Stimulated activated memory B cell treated with anti-CD40 and anti-IgM and Interleukin-4, amounts not matched to agents 10 μg/mL and 1 μg/mL and 100 μg/mL, for 72 hours (primary cell): Measurements from ENCODE around the gene PLCB2.

ENCODE experiments used
- ATAC-seq: fragments of 150-1000 bp; cut with Tn5 transposase; 2 replicates; pipeline ENCODE4 v1.10.0; 2021
- H3K27ac Mint-ChIP-seq: one replicate; pipeline ENCODE4 v1.8.0; 2022; ENCODE audit warnings: mild to moderate bottlenecking, mixed read lengths
- H3K27me3 Mint-ChIP-seq: one replicate; pipeline ENCODE4 v1.8.0; 2022; ENCODE audit warnings: mixed read lengths
- H3K36me3 Mint-ChIP-seq: one replicate; pipeline ENCODE4 v1.8.0; 2022; ENCODE audit warnings: mixed read lengths
- H3K4me1 Mint-ChIP-seq: one replicate; pipeline ENCODE4 v1.8.0; 2022; ENCODE audit warnings: mixed read lengths
- H3K4me3 Mint-ChIP-seq: one replicate; pipeline ENCODE4 v1.8.0; 2022; ENCODE audit warnings: mild to moderate bottlenecking, moderate library complexity, mixed read lengths
- H3K9me3 Mint-ChIP-seq: one replicate; pipeline ENCODE4 v1.8.0; 2022; ENCODE audit warnings: mixed read lengths

The PLCB2 gene

DNA sequence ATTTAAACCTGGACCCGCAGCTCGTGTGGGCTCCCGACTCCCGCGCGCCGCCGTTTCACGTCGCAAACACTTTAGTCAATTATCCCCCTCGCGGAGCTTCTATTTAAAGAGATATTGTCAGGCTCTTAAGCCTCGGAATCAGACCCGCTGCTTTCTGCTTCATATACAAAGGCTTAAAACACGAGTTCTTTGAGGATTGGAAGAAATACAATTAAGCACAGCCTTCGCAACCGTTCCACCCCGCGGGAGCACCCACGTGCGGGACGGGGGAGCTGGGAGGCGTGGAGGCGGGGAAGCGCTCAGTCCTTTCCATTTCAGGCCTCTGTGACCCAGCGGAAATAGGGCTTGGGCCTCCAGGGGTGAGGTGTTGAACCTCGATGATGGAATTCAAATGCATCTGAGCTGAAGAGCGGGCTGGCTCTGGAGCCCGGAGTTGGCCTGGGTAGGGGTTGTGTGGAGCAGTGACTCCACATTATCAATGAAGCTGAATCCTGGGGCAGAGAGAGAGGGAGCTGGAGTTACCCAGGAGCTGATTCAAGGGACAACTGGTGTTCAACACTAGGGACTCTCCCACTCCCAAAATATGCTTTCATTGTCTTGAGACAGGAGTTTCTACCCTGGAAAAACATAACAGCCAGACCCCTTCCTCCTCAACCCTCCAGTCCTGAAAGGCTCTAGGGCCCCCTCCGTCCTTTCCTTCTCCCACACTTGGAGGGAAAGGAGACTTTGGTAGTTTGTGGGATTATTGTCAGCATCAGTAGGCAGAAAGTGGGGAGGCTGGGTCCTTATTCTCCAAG lies 27.3 kb downstream of the PLCB2 start:
- ATAC-seq = no peak
- Mint-ChIP-seq H3K27ac (no peak overlapping the region), H3K4me3 (no peak overlapping the region), H3K4me1 (peaks cover 53% of the 10 kb centered on the region), H3K9me3 (no peaks in the 10 kb centered on the region), H3K27me3 (peaks cover 58% of the 10 kb centered on the region), H3K36me3 (no peaks in the 10 kb centered on the region)

DNA sequence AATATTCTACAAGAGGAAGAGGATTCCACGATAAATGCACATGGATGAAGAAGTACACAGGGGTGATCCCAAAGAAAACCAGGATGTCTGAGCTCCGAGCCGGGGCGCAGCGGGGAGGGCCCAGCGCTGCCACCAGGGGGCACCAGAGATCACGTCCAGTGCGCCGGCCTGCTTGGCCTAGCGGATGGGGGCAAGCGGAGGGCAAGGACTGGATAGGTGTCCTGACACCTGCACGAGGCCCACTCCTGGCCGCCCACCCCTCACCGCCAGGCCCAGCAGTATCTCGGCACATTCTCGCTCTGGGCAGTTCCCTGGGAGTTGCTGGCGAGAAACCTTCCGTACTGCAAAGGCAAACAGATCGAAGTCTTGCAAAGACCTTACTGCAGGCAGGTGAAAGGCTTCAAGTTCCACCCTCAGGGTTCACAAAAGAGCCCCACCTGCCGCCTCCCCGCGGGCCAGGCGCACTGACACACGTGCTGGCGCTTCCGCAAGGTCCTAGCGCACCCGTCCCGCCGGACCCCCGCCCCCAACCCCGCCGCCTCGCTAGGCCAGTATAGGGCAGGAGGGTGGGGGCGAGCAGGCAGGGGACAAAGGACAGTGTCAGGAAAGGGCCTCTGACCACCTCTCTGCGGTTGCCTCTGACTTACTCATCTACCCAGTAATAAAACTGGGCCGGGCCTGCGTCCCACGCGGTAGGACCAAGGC lies 28.1 kb downstream of the PLCB2 start:
- Mint-ChIP-seq H3K27ac (no peak overlapping the region), H3K9me3 (no peaks in the 10 kb centered on the region), H3K4me3 (no peak overlapping the region), H3K27me3 (peaks cover 58% of the 10 kb centered on the region), H3K4me1 (peaks cover 49% of the 10 kb centered on the region), H3K36me3 (no peaks in the 10 kb centered on the region)
- peak; percentile 44 for ATAC-seq

DNA sequence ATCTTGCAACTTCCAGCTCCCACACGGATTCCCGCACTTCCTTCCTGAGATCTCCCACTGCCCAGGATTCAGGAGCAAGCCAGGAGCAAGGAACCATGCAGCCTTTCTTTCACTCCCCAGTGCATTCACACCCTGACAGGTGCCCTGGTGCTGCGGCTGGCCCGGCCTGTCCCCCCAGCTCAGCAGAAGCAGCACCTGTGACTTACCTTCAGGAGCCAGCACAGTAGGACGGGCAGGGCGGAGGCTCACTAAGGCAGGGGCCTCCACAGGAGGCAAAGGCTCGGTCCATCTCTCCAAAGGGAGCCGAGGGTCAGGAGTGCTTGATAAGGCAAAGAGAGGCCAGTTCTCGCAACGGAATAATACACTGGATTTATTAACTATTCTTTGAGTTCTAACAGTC lies 29.7 kb downstream of the PLCB2 start:
- Mint-ChIP-seq H3K4me1 (peaks cover 43% of the 10 kb centered on the region), H3K36me3 (no peaks in the 10 kb centered on the region), H3K27me3 (peaks cover 58% of the 10 kb centered on the region), H3K27ac (no peak overlapping the region), H3K4me3 (no peak overlapping the region), H3K9me3 (no peaks in the 10 kb centered on the region)
- ATAC-seq = no peak

DNA sequence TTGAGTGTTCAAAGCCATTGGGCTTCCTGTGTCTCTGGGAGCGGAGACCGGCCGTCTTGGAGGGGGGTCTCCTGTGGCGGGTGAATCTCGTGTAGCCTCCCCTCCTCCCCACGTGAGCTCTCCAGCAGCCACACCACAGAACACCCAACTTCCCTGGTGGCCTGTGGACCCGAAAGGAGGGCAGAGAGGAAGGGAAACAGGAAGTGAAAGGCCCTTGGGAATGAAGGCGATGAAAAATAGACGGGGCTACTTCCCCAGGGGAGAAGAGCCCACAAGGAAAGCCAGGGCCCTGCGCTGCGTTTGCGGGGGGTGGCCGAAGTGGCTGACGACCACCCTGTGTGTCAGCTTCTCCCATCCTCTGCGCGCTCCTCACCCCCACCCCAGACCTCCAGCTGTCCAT lies 30.3 kb downstream of the PLCB2 start:
- Mint-ChIP-seq H3K4me3 (no peak overlapping the region), H3K36me3 (no peaks in the 10 kb centered on the region), H3K4me1 (peaks cover 39% of the 10 kb centered on the region), H3K27me3 (peaks cover 58% of the 10 kb centered on the region), H3K9me3 (no peaks in the 10 kb centered on the region), H3K27ac (peak overlapping the region; percentile 61)
- ATAC-seq = no peak

DNA sequence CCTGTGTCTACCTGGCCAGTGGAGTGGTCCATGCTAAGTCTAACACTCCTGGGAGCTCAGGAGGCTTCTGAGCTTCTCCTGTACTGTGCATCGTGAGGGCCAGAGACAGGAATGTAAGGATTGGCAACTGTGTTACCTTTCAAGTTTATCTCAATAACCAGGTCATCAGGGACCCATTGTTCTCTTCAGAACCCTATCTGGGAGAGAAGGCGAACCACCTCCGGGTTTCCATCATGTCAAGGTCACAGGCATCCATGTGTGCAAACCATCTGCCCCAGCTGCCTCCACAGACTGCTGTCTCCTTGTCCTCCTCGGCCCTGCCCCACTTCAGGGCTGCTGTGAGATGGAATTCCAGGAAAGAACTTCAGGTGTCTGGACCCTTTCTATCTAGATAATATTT lies 30.8 kb downstream of the PLCB2 start:
- Mint-ChIP-seq H3K4me1 (peaks cover 39% of the 10 kb centered on the region), H3K27ac (peak overlapping the region; percentile 61), H3K36me3 (no peaks in the 10 kb centered on the region), H3K27me3 (peaks cover 58% of the 10 kb centered on the region), H3K4me3 (no peak overlapping the region), H3K9me3 (no peaks in the 10 kb centered on the region)
- ATAC-seq = no peak

DNA sequence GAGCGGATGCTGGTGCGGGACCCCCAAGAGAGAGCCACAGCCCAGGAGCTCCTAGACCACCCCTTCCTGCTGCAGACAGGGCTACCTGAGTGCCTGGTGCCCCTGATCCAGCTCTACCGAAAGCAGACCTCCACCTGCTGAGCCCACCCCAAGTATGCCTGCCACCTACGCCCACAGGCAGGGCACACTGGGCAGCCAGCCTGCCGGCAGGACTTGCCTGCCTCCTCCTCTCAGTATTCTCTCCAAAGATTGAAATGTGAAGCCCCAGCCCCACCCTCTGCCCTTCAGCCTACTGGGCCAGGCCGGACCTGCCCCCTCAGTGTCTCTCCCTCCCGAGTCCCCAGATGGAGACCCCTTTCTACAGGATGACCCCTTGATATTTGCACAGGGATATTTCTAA lies 31.8 kb downstream of the PLCB2 start:
- Mint-ChIP-seq H3K9me3 (no peaks in the 10 kb centered on the region), H3K4me1 (peaks cover 39% of the 10 kb centered on the region), H3K27me3 (peaks cover 52% of the 10 kb centered on the region), H3K4me3 (no peak overlapping the region), H3K36me3 (no peaks in the 10 kb centered on the region), H3K27ac (no peak overlapping the region)
- ATAC-seq = no peak

DNA sequence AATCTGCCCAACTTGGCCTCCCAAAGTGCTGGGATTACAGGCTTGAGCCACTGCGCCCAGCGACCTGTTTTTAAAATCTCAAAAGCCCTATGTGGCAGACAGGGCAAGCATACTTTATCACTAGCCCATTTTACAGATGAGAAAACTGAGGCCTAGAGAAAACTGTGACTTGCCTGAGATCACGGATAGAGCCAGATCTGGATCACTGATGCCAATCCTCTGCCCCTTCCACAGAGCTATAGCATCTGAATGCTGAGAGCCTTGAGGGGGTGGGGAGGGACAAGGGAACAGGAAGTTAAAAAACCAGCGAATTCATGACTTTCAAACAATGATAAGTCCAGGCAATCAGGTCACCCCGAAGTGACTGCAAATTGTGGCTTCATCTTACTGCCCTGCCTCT lies 32.2 kb downstream of the PLCB2 start:
- Mint-ChIP-seq H3K27ac (no peak overlapping the region), H3K9me3 (no peaks in the 10 kb centered on the region), H3K4me1 (peaks cover 39% of the 10 kb centered on the region), H3K4me3 (no peak overlapping the region), H3K36me3 (no peaks in the 10 kb centered on the region), H3K27me3 (peaks cover 48% of the 10 kb centered on the region)
- no peak for ATAC-seq

DNA sequence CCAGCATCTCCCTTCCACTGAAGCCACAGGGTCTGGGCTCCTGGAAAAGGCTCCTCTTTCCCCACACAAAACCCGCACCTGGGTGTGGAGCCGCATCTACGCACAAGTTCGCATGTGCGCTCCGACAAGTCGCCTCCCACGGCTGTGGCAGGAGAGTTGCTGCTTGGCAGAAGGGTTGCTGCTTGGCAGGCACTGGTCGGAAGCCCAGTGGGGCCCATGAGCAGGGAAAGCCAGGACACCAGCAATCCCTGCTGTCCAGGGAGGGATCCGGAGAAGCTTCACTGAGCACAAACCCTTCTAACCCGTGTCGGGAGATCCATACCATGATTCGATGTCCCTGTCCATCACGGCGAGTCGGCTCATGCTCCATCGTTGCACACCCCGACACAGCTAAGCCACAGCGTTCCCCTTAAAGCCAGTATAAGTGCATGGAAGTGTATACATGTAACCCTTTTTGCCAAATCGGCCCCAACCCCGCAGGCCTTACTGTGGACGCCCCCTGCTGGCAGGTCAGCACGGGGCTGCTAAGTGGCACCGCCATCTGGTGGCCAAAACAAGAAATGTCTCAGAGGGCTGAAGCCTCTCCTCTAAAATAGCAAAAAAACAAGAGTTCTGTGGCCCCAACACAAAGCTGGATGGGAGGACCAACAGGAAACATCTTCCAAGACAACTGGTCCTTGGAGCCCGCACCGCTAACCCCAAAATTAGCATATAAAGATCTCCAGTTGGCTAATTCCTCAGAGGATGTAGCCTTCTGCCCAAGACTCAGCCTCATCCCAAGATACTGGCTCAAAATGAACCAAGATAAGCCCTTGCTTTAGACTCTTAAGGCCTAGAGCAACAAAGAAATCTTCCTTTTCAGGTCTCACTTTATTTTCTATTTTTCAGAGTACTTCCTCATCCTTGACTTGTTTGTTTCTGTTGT lies 33.1 kb downstream of the PLCB2 start:
- H3K27ac Mint-ChIP-seq = no peak overlapping the region
- H3K4me1 Mint-ChIP-seq = peaks cover 39% of the 10 kb centered on the region
- H3K9me3 Mint-ChIP-seq = no peaks in the 10 kb centered on the region
- H3K36me3 Mint-ChIP-seq = no peaks in the 10 kb centered on the region
- peaks cover 39% of the 10 kb centered on the region for H3K27me3 Mint-ChIP-seq
- peak; percentile 65 for ATAC-seq
- H3K4me3 Mint-ChIP-seq = no peak overlapping the region

DNA sequence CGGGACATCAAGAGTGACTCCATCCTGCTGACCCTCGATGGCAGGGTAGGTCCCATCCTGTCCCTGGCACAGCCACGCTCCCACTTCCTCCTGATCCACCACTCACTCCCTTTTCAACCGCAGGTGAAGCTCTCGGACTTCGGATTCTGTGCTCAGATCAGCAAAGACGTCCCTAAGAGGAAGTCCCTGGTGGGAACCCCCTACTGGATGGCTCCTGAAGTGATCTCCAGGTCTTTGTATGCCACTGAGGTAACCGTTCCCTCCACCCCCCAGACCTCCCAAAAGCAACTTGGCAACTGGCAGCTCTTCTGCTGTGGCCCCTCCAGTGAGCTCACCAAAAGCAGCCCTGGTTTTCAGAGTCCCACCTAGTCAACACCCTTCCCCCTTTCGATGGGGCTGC lies 34.3 kb downstream of the PLCB2 start:
- H3K9me3 Mint-ChIP-seq = no peaks in the 10 kb centered on the region
- no peak overlapping the region for H3K4me3 Mint-ChIP-seq
- no peaks in the 10 kb centered on the region for H3K36me3 Mint-ChIP-seq
- peaks cover 27% of the 10 kb centered on the region for H3K4me1 Mint-ChIP-seq
- H3K27ac Mint-ChIP-seq = no peak overlapping the region
- ATAC-seq = no peak
- peaks cover 27% of the 10 kb centered on the region for H3K27me3 Mint-ChIP-seq

DNA sequence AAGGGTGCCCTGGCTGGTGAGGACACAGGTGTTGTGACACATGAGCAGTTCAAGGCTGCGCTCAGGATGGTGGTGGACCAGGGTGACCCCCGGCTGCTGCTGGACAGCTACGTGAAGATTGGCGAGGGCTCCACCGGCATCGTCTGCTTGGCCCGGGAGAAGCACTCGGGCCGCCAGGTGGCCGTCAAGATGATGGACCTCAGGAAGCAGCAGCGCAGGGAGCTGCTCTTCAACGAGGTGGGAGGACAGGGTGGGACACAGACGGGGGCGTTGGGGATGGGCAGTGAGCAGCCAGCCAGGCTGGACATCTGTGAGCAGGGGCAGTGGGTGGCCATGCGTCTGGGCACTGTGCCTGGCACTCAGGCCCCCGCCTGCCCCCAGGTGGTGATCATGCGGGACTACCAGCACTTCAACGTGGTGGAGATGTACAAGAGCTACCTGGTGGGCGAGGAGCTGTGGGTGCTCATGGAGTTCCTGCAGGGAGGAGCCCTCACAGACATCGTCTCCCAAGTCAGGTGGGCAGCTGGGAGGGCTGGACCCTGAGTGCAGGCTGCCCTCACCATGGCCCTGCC lies 35.2 kb downstream of the PLCB2 start:
- Mint-ChIP-seq H3K4me3 (no peak overlapping the region), H3K4me1 (peaks cover 19% of the 10 kb centered on the region), H3K27me3 (peaks cover 18% of the 10 kb centered on the region), H3K27ac (no peak overlapping the region), H3K36me3 (no peaks in the 10 kb centered on the region), H3K9me3 (no peaks in the 10 kb centered on the region)
- ATAC-seq = no peak

DNA sequence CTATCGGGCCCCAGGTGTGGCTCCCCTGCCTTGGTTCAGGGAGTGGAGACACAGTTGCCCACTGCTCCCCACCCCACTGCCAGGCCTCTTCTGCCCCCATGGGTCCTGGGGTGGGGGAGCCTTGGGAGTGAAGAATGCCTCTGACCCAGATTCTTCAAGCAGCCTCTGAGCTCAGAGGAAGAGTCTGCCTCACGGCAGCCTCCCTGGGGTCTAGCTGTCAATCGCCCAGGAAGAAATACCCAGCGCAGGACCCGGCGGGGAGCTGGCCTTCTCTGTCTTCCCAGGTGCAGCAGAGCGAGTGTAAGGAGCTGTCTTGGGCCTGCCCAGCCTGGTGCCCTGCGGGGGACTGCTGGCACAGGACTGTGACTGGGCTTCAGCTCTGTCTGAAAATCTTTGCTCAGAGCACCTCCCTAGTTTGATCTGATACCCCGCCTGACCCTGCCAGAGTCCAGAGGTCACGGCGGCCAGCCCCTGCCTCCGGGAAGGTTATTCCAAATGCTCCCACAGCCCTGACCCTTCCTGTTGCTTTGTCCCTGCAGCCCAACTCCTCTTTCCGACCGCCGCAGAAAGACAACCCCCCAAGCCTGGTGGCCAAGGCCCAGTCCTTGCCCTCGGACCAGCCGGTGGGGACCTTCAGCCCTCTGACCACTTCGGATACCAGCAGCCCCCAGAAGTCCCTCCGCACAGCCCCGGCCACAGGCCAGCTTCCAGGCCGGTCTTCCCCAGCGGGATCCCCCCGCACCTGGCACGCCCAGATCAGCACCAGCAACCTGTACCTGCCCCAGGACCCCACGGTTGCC lies 35.9 kb downstream of the PLCB2 start:
- H3K9me3 Mint-ChIP-seq = no peaks in the 10 kb centered on the region
- peaks cover 12% of the 10 kb centered on the region for H3K4me1 Mint-ChIP-seq
- no peak overlapping the region for H3K27ac Mint-ChIP-seq
- no peaks in the 10 kb centered on the region for H3K36me3 Mint-ChIP-seq
- H3K4me3 Mint-ChIP-seq = no peak overlapping the region
- ATAC-seq = no peak
- H3K27me3 Mint-ChIP-seq = peaks cover 12% of the 10 kb centered on the region

DNA sequence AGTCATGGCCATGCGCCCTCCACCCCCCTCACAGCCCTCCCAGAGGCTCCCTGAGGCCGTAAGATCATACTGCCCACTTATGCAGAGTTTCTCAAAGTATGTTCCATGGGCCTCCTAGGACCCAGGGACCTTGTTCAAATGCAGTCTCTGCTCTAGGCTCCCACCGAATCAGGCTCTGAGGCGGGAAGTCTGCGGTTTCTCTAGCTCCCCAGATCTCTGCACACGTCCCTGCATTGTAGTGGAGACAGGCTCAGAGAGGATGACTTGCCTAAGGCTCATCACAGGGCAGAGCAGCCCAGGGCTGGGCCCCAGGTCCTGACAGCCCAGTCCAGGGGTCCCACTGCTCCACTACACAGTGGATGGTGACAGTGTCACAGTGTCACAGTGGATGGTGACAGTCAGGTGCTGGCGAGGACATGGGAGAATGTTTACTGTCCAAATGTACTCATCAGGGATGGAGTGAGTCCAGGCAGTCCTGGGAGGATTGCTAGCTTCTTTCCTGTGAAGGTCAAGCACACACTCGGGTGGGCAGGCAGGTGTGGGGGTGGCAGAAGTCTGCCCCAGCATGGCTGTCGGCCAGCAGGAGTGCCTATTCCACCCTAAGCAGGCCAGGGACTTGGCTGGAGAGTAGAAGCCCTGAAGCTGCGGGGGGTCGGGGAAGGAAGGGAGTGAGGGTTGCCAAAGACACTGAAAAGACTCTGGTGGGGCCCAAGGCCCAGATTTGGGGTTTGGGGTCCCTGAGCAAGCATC lies 37.3 kb downstream of the PLCB2 start:
- Mint-ChIP-seq H3K4me3 (no peak overlapping the region), H3K36me3 (no peaks in the 10 kb centered on the region), H3K27me3 (no peaks in the 10 kb centered on the region), H3K9me3 (no peaks in the 10 kb centered on the region), H3K27ac (no peak overlapping the region), H3K4me1 (no peaks in the 10 kb centered on the region)
- ATAC-seq = no peak

DNA sequence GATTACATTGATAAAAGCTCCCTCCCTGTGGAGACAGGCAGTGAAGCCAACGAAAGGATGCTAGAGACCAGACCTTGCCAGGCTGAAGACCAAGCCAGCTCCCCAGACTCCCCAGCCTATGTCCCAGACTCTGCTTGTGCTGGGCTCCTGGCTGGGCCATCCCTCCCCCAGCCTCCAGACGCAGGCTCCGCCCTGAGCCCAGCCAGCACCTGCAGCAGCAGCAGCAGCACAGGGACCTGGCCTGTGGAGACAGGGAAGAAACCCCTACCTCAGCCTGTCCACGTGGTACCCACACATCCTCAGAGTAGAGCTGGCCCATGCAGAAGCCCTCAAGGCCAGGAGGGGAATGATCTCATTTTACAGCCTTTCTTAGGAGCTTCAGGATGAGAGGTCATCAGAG lies 38.1 kb downstream of the PLCB2 start:
- H3K4me1 Mint-ChIP-seq = no peaks in the 10 kb centered on the region
- no peaks in the 10 kb centered on the region for H3K27me3 Mint-ChIP-seq
- H3K9me3 Mint-ChIP-seq = no peaks in the 10 kb centered on the region
- no peak overlapping the region for H3K4me3 Mint-ChIP-seq
- ATAC-seq = no peak
- no peak overlapping the region for H3K27ac Mint-ChIP-seq
- H3K36me3 Mint-ChIP-seq = no peaks in the 10 kb centered on the region

DNA sequence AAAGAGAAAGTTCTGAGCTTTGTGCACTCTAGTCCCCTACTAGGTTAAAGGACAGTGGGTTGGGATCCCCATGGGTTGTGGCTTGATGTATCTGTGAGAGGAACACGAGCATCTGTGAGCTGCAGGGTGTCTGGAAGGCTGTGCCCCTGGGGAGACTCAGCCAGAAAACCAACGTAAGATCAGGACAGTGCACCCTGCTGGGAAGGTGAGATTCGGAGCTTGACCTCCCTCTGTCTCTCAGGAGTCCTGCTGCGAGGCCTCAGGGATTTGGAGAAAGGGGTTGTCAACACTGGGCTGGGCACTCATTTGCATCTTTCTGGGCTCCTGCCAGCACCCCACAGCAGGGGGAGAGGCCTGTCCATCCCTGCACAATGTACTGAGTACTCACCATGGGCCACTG lies 40.1 kb downstream of the PLCB2 start:
- Mint-ChIP-seq H3K9me3 (no peaks in the 10 kb centered on the region), H3K36me3 (no peaks in the 10 kb centered on the region), H3K4me3 (no peak overlapping the region), H3K27me3 (no peaks in the 10 kb centered on the region), H3K27ac (no peak overlapping the region), H3K4me1 (no peaks in the 10 kb centered on the region)
- no peak for ATAC-seq
